ENCODE results near the gene SMR3B. TPM values are rescaled to one million over a fixed set of nuclear protein-coding genes. Genes with fewer than 3 reads are reported as not detected.

Gene SMR3B
- polyA plus RNA-seq, 3 donors = not detected

Other genes with a start within 250 kb of the SMR3B start
- under 1 TPM in 2 of 3 donors, not detected in 1; 0.06 to 0.07 TPM for gene PRR27, start 228.9 kb upstream of the SMR3B start, polyA plus RNA-seq (ENCODE audit: insufficient read length in 3 of 3)
- gene ODAM, start 187.4 kb upstream of the SMR3B start, polyA plus RNA-seq (ENCODE audit: insufficient read length in 3 of 3) = 1 to 10 TPM; 1.5 to 2.3 (median 2.1) TPM
- 1 to 10 TPM in 1 of 3 donors, under 1 TPM in 2; 0.76 to 1.3 (median 0.86) TPM for gene FDCSP, start 157.0 kb upstream of the SMR3B start, polyA plus RNA-seq (ENCODE audit: insufficient read length in 3 of 3)
- gene CSN3, start 140.5 kb upstream of the SMR3B start, polyA plus RNA-seq (ENCODE audit: insufficient read length in 3 of 3) = not detected
- under 1 TPM in 2 of 3 donors, not detected in 1; 0.11 to 0.18 TPM for gene CABS1, start 48.1 kb upstream of the SMR3B start, polyA plus RNA-seq (ENCODE audit: insufficient read length in 3 of 3)
- gene SMR3A, start 22.4 kb upstream of the SMR3B start, polyA plus RNA-seq (ENCODE audit: insufficient read length in 3 of 3) = not detected
- gene OPRPN, start 14.8 kb downstream of the SMR3B start, polyA plus RNA-seq (ENCODE audit: insufficient read length in 3 of 3) = not detected
- under 1 TPM in 2 of 3 donors, not detected in 1; 0.08 to 0.14 TPM for gene MUC7, start 89.1 kb downstream of the SMR3B start, polyA plus RNA-seq (ENCODE audit: insufficient read length in 3 of 3)
- gene AMTN, start 135.4 kb downstream of the SMR3B start, polyA plus RNA-seq (ENCODE audit: insufficient read length in 3 of 3) = not detected
- gene AMBN, start 209.1 kb downstream of the SMR3B start, polyA plus RNA-seq (ENCODE audit: insufficient read length in 3 of 3) = 1 to 10 TPM; 1.2 to 1.7 (median 1.3) TPM
- gene ENAM, start 245.6 kb downstream of the SMR3B start, polyA plus RNA-seq (ENCODE audit: insufficient read length in 3 of 3) = 1 to 10 TPM; 4.7 to 6.0 (median 5.9) TPM